HG03442 (cell line): ENCODE measurements around the gene ARNT2.

Experiments used
- ATAC-seq: cut with Tn5 transposase; IDR thresholded peaks from one replicate; pipeline ENCODE4 v1.9.1; 2021; ENCODE audit warnings: mild to moderate bottlenecking, moderate library complexity; ENCODE audit not compliant: unreplicated experiment

The ARNT2 gene

GRCh38 chr15:80489030-80489594 is 84.9 kb downstream of the ARNT2 start:
- ATAC-seq = no peak

- no peak for ATAC-seq
These were observed 86.3 kb downstream of the ARNT2 start for GRCh38 chr15:80490431-80490990.

DNA sequence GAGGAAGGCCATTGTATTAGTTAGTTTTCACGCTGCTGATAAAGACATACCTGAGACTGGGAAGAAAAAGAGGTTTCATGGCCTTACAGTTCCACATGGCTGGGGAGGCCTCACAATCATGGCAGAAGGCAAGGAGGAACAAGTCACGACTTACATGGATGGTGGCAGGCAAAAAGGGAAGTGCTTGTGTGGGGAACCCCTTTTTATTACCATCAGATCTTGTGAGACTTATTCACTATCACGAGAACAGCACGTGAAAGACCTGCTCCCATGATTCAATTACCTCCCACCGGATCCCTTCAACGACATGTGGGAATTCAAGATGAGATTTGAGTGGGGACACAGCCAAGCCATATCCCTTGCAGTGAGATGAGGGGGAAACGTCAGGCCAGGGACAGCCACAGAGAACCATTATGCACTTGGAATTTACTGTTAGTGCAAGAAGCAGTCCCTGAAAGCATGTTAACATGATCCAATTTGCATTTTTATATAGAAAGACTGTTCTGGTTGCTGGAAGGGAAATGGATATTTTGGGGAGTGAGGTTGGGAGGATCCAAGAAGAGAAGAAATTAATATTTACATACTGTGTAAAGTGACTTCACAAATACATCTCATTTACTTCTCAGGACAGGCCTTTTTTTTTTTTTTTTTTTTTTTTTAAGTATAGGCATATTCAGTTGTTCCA is 87.1 kb downstream of the ARNT2 start:
- ATAC-seq = no peak

DNA sequence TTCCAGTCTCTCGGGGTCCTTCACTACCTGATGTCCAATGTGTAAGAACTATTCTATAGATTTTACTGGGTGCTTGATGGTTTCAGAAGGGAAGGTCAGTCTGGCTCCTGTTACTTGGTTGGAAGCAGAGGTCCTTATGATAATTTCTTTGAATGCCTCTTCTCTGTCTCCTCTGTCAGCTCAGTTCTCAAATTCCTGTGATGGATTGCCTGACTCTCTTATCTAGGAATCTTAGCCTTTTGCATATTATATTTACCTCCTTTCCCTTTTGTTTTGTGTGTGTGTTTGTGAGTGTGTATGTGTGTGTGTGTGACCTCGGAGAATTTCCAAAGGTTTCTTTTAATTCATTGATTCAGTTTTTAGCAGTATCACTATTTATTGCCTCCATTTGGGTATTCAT is 88.2 kb downstream of the ARNT2 start:
- ATAC-seq = no peak

- no peak for ATAC-seq
These were observed 88.7 kb downstream of the ARNT2 start for GRCh38 chr15:80492874-80493273.

- ATAC-seq = no peak
These were observed 90.2 kb downstream of the ARNT2 start for GRCh38 chr15:80494351-80494751.

DNA sequence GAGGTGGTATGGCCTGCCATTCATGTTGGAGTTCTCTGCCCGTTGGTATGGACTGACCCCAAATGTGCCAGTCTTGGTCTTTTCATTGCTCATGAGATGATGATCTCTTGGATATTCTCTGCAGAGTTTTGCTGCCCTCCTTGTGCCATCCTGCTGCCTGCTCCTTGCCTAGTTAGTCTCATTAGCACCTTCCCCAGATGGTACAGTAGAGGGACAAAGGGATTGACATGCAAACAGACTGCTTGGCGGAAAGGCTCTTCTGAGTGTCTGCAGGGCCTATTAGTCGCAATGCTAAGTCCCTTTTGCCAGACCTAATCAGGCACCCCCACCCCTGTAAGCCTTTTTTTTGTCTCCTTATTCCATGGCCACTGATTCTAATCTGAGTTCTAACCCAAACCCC is 90.6 kb downstream of the ARNT2 start:
- ATAC-seq = no peak

GRCh38 chr15:80495401-80495942 is 91.3 kb downstream of the ARNT2 start:
- ATAC-seq = no peak

DNA sequence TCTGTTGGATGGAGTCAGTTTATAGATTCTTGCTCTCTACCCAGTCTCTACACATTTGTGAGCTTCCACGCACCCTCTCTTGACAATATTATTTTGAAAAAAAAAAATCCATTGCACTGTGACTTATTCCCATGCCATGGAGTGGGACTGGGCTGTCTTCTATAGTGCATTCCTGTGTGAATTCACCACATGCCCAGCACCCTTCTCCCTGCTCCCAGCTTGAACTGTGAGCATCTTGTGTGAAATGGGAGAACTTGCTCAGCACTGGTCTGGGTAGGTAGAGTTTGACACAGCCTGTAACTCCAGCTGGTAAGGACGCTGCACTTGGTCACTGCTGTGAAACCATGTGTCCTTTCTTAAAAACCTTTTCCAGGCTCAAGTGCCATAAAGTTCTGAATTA is 91.9 kb downstream of the ARNT2 start:
- no peak for ATAC-seq

DNA sequence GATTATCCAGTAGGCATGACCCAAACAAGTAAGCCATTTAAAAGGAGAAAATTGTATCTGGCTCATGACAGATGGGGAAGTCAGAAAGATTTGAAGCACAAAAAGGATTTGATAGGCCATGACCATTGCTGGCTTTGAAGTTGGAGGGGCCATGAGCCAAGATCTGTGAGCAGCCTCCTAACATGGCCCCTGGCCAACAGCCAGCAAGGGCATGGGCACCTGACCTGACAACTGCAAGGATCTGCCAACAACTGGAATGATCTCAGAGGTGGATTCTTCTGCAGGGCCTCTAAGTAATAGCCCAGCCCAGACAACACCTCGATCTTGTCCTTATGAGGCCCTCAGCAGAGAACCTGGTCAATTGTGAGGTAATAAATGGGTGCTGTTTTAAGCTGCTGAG is 93.0 kb downstream of the ARNT2 start:
- ATAC-seq = no peak

GRCh38 chr15:80498652-80499051 is 94.5 kb downstream of the ARNT2 start:
- ATAC-seq = no peak

GRCh38 chr15:80500021-80500420 is 95.8 kb downstream of the ARNT2 start:
- ATAC-seq = no peak

- no peak for ATAC-seq
These were observed 97.3 kb downstream of the ARNT2 start for GRCh38 chr15:80501476-80501875.

DNA sequence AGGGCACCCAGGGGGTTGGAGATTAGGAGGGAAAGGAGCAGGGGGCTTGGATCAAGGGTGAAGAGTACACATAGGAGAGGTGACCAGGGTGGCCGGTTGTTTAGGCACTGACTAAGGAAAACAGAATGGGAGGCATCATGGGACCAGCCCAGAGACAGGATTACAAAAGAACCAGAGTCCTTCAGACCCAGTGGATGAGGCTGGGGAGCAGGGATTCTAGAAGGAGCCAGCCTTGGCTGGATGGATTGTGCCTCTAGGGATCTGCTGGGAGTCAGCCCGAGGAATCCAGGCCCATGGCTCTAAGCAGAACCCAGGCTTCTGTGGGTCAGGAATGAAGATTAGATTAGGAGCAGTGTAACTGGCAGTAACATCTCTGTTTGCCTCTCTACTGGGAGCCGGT is 98.6 kb downstream of the ARNT2 start:
- ATAC-seq = no peak

GRCh38 chr15:80503319-80503952 is 99.3 kb downstream of the ARNT2 start:
- no peak for ATAC-seq

DNA sequence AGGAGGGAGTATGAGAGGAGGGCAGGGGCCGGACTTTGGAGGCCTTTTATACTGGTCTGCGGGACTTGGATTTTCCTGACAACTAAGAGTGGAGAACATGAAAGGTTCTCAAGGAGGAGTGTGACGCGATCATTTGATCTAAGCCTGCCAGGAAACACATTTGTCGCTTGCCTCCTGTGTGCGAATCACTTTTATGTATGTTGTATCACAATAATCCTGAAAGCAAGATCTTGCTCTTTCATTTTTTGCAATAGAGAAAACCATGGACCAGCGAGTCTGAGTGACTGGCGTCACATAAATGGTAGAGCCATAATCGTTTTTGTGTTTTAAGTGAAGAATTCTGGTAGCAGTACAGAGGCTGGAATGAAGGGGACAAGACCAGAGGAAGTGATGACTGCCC is 100.7 kb downstream of the ARNT2 start:
- no peak for ATAC-seq

DNA sequence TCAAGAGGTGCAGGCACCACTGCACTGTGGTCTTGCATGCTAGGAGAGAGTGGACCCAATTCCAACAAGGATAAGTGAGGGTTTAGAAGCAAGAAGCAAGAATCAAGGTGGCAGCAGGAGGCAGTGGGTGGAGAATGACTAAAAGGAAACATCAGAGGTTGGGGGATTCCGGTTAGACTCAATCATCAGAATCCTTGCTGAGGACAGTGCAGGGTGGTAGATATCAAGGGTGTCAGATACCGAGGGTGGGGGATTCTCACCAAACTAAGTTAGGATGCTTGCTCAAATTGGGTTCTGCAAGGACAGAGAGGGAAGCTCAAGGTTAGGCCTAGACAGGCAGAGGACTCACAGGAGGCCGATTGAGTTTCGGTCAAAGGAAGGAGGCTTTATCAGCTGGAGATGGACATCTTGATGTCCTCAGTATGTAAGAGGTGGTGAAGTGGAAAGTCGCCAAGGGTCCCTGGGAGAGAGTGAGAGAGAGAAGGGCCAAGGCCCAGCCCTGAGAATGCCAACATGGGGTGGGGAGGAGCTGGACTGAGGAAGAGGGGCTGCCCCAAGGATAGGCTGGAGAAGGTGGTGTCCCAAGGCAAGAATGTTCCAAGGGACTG is 102.2 kb downstream of the ARNT2 start:
- ATAC-seq = no peak

- no peak for ATAC-seq
These were observed 102.9 kb downstream of the ARNT2 start for GRCh38 chr15:80507131-80507530.

DNA sequence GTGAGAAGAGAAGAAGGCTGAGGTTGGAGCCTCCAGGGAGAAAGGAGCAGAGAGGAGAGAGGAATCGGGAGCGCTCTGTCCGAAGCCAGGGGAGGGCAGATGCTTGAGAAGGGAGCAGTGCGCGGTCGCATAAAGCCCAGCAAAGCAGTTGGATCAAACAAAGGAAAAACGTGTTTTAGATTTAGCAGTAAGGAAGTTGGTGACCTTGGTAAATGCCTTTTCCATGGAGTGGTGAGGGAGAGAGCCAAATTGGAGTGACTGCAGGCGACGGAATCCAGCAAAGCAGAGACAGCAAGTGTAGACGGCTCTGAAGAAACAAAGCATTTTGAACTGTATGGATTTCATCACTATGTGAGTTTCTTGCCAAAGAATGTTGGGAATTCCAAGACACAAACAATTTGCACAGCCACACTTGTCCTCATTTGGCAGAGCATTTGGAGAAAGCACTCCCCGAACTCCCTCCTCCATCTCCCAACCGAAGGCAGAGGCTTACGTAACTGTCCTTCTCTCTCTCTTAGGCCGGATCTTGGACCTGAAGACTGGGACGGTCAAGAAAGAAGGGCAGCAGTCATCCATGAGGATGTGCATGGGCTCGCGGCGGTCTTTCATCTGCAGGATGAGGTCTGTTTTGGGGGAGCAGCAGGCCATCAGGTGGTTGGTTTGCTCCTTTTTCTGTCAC is 103.6 kb downstream of the ARNT2 start:
- ATAC-seq = no peak

DNA sequence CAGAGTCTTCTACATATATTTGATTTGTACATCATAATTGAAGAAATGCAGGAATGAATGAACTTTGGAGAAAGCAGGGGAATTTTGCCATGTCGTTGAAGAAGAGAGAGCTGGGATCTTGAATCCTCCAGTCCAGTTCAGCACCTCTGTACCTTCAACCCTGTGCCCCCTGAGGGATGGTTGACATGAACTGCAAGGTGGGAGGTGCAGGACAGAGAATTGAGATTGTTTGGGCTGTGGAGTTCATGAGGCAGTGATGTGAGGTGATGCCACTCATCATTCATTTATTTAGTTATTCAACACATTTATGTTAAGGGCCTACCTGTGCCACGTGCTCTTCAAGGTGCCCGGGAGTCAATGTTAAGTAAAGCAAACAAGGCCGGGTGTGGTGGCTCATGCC is 104.6 kb downstream of the ARNT2 start:
- no peak for ATAC-seq

GRCh38 chr15:80509800-80510199 is 105.6 kb downstream of the ARNT2 start:
- ATAC-seq = no peak
